Activated CD8-positive, alpha-beta T cell treated with anti-CD3 and anti-CD28 coated beads, Interleukin-2, amount 10 ng/mL, durations not matched to agents 7 days and 5 days (primary cell): Measurements from ENCODE around the gene ADAT3. TPM values are rescaled to one million over a fixed set of nuclear protein-coding genes. Genes with fewer than 3 reads are reported as not detected.

Experiments
- ATAC-seq: fragments of 150-1000 bp; cut with Tn5 transposase; one replicate; pipeline ENCODE4 v1.10.0; 2021; ENCODE audit warnings: moderate library complexity
- CTCF ChIA-PET: fragments of 350-600 bp; sonication (Branson Sonifier 250); formaldehyde crosslinking; loops from one replicate; lab custom pipeline; 2021; ENCODE audit warnings: antibody characterized with exemption; lab: Charles Lee
- POLR2A ChIA-PET: fragments of 350-600 bp; sonication (Branson Sonifier 250); formaldehyde crosslinking; loops from one replicate; lab custom pipeline; 2021; ENCODE audit warnings: antibody characterized with exemption; lab: Charles Lee
- DNase-seq: peaks from one replicate; pipeline ENCODE4 v3.0.0-alpha.2; 2020
- H3K27ac Mint-ChIP-seq: one replicate; pipeline ENCODE4 v1.8.0; 2021; ENCODE audit warnings: mild to moderate bottlenecking, mixed read lengths
- H3K27me3 Mint-ChIP-seq: one replicate; pipeline ENCODE4 v1.8.0; 2021; ENCODE audit warnings: low read depth, mixed read lengths
- H3K36me3 Mint-ChIP-seq: one replicate; pipeline ENCODE4 v1.8.0; 2021; ENCODE audit warnings: low read depth, mixed read lengths
- H3K4me1 Mint-ChIP-seq: one replicate; pipeline ENCODE4 v1.8.0; 2021; ENCODE audit warnings: low read depth, mixed read lengths
- H3K4me3 Mint-ChIP-seq: one replicate; pipeline ENCODE4 v1.8.0; 2021; ENCODE audit warnings: mild to moderate bottlenecking, mixed read lengths
- H3K9me3 Mint-ChIP-seq: one replicate; pipeline ENCODE4 v1.8.0; 2022; ENCODE audit warnings: mixed read lengths; ENCODE audit not compliant: insufficient read depth
- total RNA-seq, 2 experiments: library from RNA; stranded (reverse); gene quantifications; one replicate each; pipeline ENCODE4 v1.2.3, GENCODE V29; 2021

The ADAT3 gene
- total RNA-seq, 2 experiments from 2014 or later: 9.9 to 11.0 TPM

- no peak overlapping the region for H3K4me3 Mint-ChIP-seq
- H3K9me3 Mint-ChIP-seq: peaks cover 6% of the 10 kb centered on the region
- ChIA-PET POLR2A (no interaction called here), CTCF (no interaction called here)
- no peak for DNase-seq
- no peak for ATAC-seq
- H3K36me3 Mint-ChIP-seq: peaks cover 19% of the 10 kb centered on the region
- peaks cover 29% of the 10 kb centered on the region for H3K4me1 Mint-ChIP-seq
- peaks cover 8% of the 10 kb centered on the region for H3K27me3 Mint-ChIP-seq
- H3K27ac Mint-ChIP-seq: no peak overlapping the region
Measured at GRCh38 chr19:1933244-1933643, 28.0 kb downstream of the ADAT3 start.

GRCh38 chr19:1933942-1934341 lies 28.7 kb downstream of the ADAT3 start:
- Mint-ChIP-seq H3K36me3 (peaks cover 19% of the 10 kb centered on the region), H3K9me3 (peaks cover 6% of the 10 kb centered on the region), H3K27me3 (peaks cover 8% of the 10 kb centered on the region), H3K4me1 (peaks cover 25% of the 10 kb centered on the region), H3K27ac (no peak overlapping the region), H3K4me3 (no peak overlapping the region)
- ATAC-seq: no peak
- ChIA-PET POLR2A (no interaction called here), CTCF (no interaction called here)
- no peak for DNase-seq

GRCh38 chr19:1935484-1936208 lies 30.4 kb downstream of the ADAT3 start:
- POLR2A ChIA-PET: no interaction called here
- H3K36me3 Mint-ChIP-seq: peaks cover 25% of the 10 kb centered on the region
- peaks cover 6% of the 10 kb centered on the region for H3K27me3 Mint-ChIP-seq
- DNase-seq: peak; percentile 33
- peaks cover 6% of the 10 kb centered on the region for H3K9me3 Mint-ChIP-seq
- ATAC-seq: no peak
- CTCF ChIA-PET: interaction anchor here (1.3 kb wide), 1 partner anchor 10 kb away, joined by 4 read pairs; no protein-coding TSS in a partner anchor
- no peak overlapping the region for H3K4me3 Mint-ChIP-seq
- no peak overlapping the region for H3K27ac Mint-ChIP-seq
- peaks cover 28% of the 10 kb centered on the region for H3K4me1 Mint-ChIP-seq

DNA sequence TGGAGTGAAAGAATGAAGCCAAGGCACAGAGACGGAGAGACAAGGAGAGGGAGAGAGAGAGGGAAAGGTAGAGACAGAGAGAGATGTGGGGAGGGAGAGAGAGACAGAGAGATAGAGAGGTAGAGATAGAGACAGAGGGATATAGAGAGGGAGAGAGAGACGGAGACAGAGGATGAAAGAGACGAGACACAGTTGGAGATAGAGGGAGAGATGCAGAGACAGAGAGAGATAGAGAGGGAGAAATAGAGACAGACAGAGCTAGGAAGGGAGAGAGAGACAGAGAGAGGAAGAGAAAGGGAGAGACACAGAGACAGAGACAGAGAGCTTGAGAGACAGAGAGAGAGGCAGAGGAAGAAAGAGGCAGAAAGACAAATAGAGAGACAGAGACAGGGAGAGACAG lies 31.2 kb downstream of the ADAT3 start:
- H3K36me3 Mint-ChIP-seq: peaks cover 25% of the 10 kb centered on the region
- H3K4me1 Mint-ChIP-seq: peaks cover 28% of the 10 kb centered on the region
- peak overlapping the region; percentile 25 for H3K27ac Mint-ChIP-seq
- ATAC-seq (no peak), DNase-seq (no peak)
- ChIA-PET CTCF (interaction anchor here (1.3 to 2.0 kb wide), 3 partner anchors 8 to 39 kb away, joined by 4 to 6 read pairs (median 4); no protein-coding TSS in a partner anchor), POLR2A (no interaction called here)
- peaks cover 5% of the 10 kb centered on the region for H3K27me3 Mint-ChIP-seq
- no peak overlapping the region for H3K4me3 Mint-ChIP-seq
- H3K9me3 Mint-ChIP-seq: peaks cover 5% of the 10 kb centered on the region

- no peak for ATAC-seq
- Mint-ChIP-seq H3K27me3 (no peaks in the 10 kb centered on the region), H3K36me3 (peaks cover 22% of the 10 kb centered on the region), H3K27ac (peak overlapping the region; percentile 25), H3K9me3 (no peaks in the 10 kb centered on the region), H3K4me1 (peaks cover 28% of the 10 kb centered on the region), H3K4me3 (no peak overlapping the region)
- POLR2A ChIA-PET: no interaction called here
- CTCF ChIA-PET: interaction anchor here (1.4 to 2.0 kb wide), 2 partner anchors 9 to 39 kb away, joined by 4 to 6 read pairs; no protein-coding TSS in a partner anchor
- no peak for DNase-seq
Measured at GRCh38 chr19:1936916-1937610, 31.9 kb downstream of the ADAT3 start.

GRCh38 chr19:1938071-1938470 lies 32.9 kb downstream of the ADAT3 start:
- Mint-ChIP-seq H3K27me3 (no peaks in the 10 kb centered on the region), H3K9me3 (no peaks in the 10 kb centered on the region), H3K4me3 (no peak overlapping the region), H3K4me1 (peaks cover 32% of the 10 kb centered on the region), H3K36me3 (peaks cover 29% of the 10 kb centered on the region), H3K27ac (no peak overlapping the region)
- ATAC-seq (no peak), DNase-seq (no peak)
- POLR2A ChIA-PET: no interaction called here
- CTCF ChIA-PET: interaction anchor here (2.0 kb wide), 1 partner anchor 10 kb away, joined by 6 read pairs; no protein-coding TSS in a partner anchor

DNA sequence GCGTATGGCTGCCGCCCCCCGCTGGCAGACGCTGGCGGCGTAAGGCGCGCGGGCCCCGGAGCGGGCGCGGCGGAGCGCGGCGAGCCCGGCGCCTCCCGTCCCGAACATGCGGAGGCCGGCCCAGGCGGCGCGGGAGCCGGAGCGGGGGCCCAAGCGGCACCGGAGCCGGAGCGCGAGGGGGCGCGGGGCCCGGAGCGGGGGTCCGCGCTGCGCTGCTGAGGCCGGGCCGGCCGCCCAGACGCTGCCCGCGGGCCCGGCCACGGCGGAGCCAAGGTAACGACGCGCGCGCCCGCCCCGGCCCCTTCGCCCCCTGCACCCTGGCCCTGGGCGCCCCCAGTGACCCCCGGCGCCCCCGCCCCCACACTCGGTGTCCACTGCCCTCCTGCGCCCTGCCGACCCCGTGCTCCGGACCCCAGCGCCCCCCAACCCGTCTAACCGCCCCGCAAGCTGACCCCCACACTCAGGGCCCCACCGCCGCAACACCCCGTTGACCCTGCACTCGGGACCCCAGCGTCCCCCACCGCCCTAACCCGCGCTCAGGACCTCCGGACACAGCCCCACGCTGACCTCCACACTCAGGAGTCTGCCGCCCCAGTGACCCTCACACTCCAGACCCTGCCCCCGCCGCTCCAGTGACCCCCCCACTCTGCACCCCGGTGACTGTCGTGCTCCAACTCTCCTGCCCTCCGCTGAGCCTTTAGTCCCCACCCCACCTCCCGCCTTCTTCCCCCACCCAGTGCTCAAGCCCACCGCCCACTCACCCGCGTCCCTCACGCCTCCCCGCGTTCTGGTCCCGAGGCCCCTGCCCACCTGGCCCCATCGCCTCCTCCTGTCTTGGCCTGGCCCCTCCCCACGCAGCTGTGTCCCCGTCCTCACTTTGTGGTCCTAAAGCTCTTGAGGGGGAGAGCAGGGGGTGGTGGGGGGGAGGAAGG lies 36.2 kb downstream of the ADAT3 start, which contains the start of gene CSNK1G2:
Gene CSNK1G2 (plus strand): TSS at position 27 of the 932 bp plus-strand sequence. CDS start 28,601 bp downstream, outside the sequence.
- peaks cover 26% of the 10 kb centered on the region for H3K36me3 Mint-ChIP-seq
- ChIA-PET CTCF (interaction anchor here (1.0 kb wide), 1 partner anchor 77 kb away, joined by 3 read pairs; no protein-coding TSS in a partner anchor), POLR2A (interaction anchor here (0.6 to 1.4 kb wide), 4 partner anchors 26 to 412 kb away, joined by 3 to 5 read pairs (median 3); partner anchors contain the start of gene AP3D1)
- no peak for DNase-seq
- H3K9me3 Mint-ChIP-seq: no peaks in the 10 kb centered on the region
- H3K27me3 Mint-ChIP-seq: no peaks in the 10 kb centered on the region
- H3K27ac Mint-ChIP-seq: peak within 1 kb of the TSS; percentile 99
- peaks cover 43% of the 10 kb centered on the region for H3K4me1 Mint-ChIP-seq
- peak within 1 kb of the TSS; percentile 99 for H3K4me3 Mint-ChIP-seq
- peak; percentile 50 for ATAC-seq

DNA sequence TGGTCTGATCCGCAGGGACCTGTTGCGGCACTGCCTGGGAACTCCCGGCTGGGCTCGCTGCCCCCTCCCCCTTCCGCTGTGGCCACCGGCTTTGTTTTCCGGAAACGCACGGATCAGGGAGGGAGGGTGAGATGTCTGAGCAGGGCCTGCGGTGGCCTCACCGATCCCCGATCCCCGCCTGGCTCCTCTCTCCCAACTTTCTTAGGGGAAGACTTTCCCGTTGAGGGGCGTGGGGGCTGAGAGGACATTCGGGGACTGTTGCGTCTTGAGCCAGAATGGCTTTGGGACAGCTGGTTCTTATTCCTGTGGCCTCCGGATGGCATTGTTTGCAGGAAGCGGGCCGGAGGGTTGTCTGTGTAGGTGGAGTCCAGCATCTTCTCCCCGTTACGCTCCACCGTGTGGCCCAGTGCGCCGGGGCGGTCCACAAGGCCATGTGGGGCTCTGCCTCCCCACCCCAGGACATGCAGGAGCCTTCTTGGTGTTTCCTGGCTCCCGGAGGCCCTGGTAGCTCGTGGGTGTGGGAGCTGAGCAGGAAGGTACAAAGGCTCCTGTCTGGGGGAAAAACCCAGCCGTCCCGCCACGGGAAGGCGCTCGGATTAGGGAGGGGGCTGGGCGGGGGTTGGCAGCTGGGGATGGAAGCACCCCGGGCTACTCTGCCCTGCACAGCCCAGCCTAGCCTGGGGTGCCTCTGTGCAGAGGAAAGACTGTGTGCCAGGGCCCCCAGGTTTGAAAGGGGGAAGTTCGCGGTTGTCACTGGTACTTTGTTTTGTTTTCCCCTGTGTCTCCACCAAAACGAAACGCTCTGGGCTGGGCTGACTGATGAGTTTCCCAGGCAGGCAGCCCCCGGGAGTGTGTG lies 37.1 kb downstream of the ADAT3 start:
- peak; percentile 84 for DNase-seq
- Mint-ChIP-seq H3K27me3 (no peaks in the 10 kb centered on the region), H3K9me3 (no peaks in the 10 kb centered on the region), H3K27ac (peak overlapping the region; percentile 96), H3K4me3 (peak overlapping the region; percentile 99), H3K4me1 (peaks cover 39% of the 10 kb centered on the region), H3K36me3 (peaks cover 23% of the 10 kb centered on the region)
- ATAC-seq: peak; percentile 54
- ChIA-PET CTCF (interaction anchor here (0.6 to 1.5 kb wide), 4 partner anchors 45 to 128 kb away, joined by 3 to 5 read pairs (median 3); no protein-coding TSS in a partner anchor), POLR2A (interaction anchor here (0.6 to 1.4 kb wide), 6 partner anchors 25 to 411 kb away, joined by 3 to 5 read pairs (median 3); partner anchors contain the start of gene AP3D1)

DNA sequence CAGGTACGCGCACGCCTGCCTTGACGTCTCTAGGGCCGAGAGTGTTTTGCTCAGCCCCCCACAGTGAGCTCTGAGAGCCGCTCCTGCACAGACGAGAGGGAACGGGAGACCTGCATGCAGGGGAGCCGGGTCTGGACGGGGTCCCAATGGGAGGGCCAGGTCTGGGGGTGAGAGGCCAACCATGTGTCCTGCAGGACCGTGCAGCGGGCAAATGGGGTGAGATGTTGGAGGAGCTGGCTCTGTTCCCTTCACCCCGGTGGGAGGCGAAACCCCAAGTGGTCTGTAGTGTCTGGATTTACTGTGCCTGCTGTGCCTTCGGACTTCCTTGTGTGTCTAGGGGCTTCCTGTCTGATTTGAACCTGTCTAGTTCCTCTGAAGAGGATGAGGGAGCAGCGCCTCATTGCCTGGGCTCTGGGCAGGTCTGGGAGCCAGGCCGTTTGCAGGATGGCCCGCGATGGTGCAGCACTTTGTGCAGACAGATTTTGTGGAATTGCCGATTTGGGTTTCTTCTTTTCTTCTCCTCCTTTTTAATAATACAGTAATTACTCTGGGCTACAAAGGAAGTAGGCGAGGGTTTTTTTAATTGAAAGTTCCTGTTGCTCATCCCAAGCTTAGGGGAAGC lies 37.8 kb downstream of the ADAT3 start:
- Mint-ChIP-seq H3K9me3 (no peaks in the 10 kb centered on the region), H3K27me3 (no peaks in the 10 kb centered on the region), H3K36me3 (peaks cover 23% of the 10 kb centered on the region), H3K4me3 (peak overlapping the region; percentile 99), H3K4me1 (peaks cover 34% of the 10 kb centered on the region), H3K27ac (peak overlapping the region; percentile 96)
- ATAC-seq: peak; percentile 1
- CTCF ChIA-PET: interaction anchor here (0.6 to 1.5 kb wide), 3 partner anchors 46 to 127 kb away, joined by 3 to 5 read pairs (median 3); no protein-coding TSS in a partner anchor
- POLR2A ChIA-PET: interaction anchor here (0.7 to 1.4 kb wide), 4 partner anchors 46 to 209 kb away, joined by 3 to 5 read pairs (median 4); partner anchors contain the start of gene AP3D1
- no peak for DNase-seq

DNA sequence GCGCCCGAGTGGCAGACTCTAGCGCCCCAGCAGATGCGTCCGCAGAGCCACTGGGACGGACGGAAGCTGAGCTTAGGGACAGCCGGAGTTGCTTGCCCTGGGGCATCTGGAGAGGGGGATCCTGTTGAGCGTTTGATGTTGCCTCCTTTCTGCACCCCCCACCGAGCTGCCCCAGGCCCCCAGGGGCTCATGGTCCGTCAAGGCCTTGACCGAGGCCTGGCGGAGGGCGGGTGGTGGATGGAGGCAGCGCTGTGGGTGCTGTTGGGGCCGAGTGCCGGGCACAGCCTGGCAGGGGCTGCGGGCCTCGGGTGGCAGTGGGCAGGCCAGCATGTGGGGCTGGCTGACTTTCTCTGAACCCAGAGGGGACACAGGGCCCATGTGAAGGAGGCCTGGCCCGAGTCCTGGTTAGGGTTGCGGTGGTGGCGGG lies 38.5 kb downstream of the ADAT3 start:
- DNase-seq: no peak
- Mint-ChIP-seq H3K9me3 (no peaks in the 10 kb centered on the region), H3K4me1 (peaks cover 34% of the 10 kb centered on the region), H3K4me3 (peak overlapping the region; percentile 99), H3K27ac (peak overlapping the region; percentile 96), H3K27me3 (no peaks in the 10 kb centered on the region), H3K36me3 (peaks cover 25% of the 10 kb centered on the region)
- CTCF ChIA-PET: interaction anchor here (1.0 to 1.5 kb wide), 2 partner anchors 46 to 126 kb away, joined by 3 to 5 read pairs; no protein-coding TSS in a partner anchor
- ATAC-seq: no peak
- POLR2A ChIA-PET: interaction anchor here (0.7 kb wide), 2 partner anchors 69 to 100 kb away, joined by 3 to 5 read pairs; no protein-coding TSS in a partner anchor
